Upper lobe of left lung (tissue), 4 donors: ENCODE results near the gene CRISPLD2.

Experiments used
- CTCF ChIP-seq, 6 experiments: fragments of 450-650 bp in 4 of 6; fragments of 200-600 bp in 2 of 6; sonication (generic) in 2 of 6; IDR thresholded peaks; one replicate each; pipeline ENCODE4 v1.5.1; 2016 to 2019; ENCODE audit warnings: antibody characterized with exemption in 6 of 6
- EP300 ChIP-seq, 4 donors: sonication (generic); formaldehyde crosslinking; IDR thresholded peaks; one replicate each; pipeline ENCODE4 v1.5.1; 2017; ENCODE audit warnings: antibody characterized with exemption in 4 of 4, control low read depth in 2 of 4

- TF ChIP-seq CTCF (IDR thresholded peaks at IDR 0.05) (no peak), EP300 (IDR thresholded peaks at IDR 0.05) (no peak)
Observed at GRCh38 chr16:84794626-84795025, 25.2 kb upstream of the CRISPLD2 start.
